KOPT-K1 (cell line): ENCODE results near the gene CDH23.
"Not testable (repeated sequence)": the region's sequence is repeated elsewhere in the genome, so short reads cannot be mapped to it uniquely, and the experiment has no call there.

Experiments
- H3K27ac ChIP-seq: fragments of 200-600 bp; sonication (generic); 2 replicates; pipeline ENCODE4 v1.5.1; 2016; ENCODE audit warnings: antibody characterized with exemption, mild to moderate bottlenecking, low read depth, low read length; ENCODE audit not compliant: poor library complexity, severe bottlenecking
- H3K36me3 ChIP-seq: fragments of 200-600 bp; sonication (generic); 2 replicates; pipeline ENCODE4 v1.5.1; 2017; ENCODE audit warnings: antibody characterized with exemption, mild to moderate bottlenecking, low read length, moderate library complexity; ENCODE audit not compliant: insufficient read depth
- H3K9me3 ChIP-seq: fragments of 200-600 bp; sonication (generic); 2 replicates; pipeline ENCODE4 v1.5.1; 2017; ENCODE audit warnings: antibody characterized with exemption, low read length, mild to moderate bottlenecking; ENCODE audit not compliant: insufficient read depth, poor library complexity, severe bottlenecking

The CDH23 gene

DNA sequence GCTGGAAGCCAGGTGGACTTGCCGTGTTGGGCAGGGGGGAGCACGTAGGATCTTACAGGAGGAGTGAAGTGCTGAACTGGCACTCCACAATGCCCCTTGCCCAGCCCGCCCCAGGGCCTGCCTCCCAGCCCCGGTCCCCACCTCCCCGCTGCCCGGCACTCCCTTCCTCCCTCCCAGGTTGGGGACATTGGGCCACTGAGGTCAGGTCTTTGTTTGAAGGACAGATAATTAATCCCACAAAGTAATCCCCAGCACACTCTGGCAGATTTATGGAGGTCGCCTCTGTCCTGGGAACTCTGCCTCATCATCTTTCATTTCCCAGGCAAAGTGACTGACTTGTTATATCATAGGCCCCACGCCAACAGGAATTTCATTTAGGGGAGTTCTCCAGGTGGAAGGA is 200.0 kb downstream of the CDH23 start:
- no peak overlapping the region for H3K27ac ChIP-seq
- no peaks in the 10 kb centered on the region for H3K36me3 ChIP-seq
- no peaks in the 10 kb centered on the region for H3K9me3 ChIP-seq

GRCh38 chr10:71597821-71598498 is 201.2 kb downstream of the CDH23 start:
- no peak overlapping the region for H3K27ac ChIP-seq
- H3K9me3 ChIP-seq: no peaks in the 10 kb centered on the region
- H3K36me3 ChIP-seq: no peaks in the 10 kb centered on the region

DNA sequence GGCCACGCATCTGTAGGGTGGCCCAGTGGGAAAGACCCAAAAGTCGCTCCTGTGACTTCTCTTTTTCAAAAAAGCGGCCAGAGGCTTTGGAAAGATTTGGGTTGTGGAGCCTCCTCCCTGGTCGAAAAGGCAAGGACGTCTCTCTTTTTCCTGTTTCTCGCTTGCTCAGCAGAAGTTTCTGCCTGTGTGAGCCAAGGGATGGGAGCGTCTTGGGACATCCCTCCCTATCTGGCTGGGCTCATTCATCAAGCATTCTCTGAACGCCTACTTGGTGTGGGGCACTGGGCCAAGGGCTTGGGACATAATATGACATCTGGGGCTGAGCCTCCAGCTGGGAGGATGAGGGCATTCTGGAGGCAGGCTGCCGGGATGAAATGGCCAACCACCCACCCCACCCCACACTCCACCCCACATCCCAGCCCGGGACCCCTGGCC is 201.9 kb downstream of the CDH23 start:
- no peaks in the 10 kb centered on the region for H3K36me3 ChIP-seq
- no peaks in the 10 kb centered on the region for H3K9me3 ChIP-seq
- no peak overlapping the region for H3K27ac ChIP-seq

DNA sequence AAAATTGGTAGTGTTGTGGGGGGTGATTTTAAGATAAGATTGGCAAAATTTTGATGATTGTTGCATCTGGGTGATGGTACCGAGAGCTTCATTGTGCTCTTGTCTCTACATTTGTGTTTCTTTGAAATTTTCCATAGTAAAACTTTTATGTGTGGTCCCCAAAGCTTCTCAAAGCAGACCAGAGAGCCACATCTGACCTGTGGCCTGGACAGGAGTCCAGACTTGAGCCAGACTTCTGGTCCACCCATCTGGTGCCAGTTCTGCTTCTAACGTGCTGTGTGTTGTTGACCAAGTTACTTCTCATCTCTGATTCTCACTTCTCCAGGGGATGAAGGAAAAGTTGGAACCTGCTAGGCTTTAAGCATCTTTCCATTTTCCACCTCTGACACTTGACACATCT is 202.8 kb downstream of the CDH23 start:
- Histone ChIP-seq H3K9me3 (no peaks in the 10 kb centered on the region), H3K27ac (no peak overlapping the region)

DNA sequence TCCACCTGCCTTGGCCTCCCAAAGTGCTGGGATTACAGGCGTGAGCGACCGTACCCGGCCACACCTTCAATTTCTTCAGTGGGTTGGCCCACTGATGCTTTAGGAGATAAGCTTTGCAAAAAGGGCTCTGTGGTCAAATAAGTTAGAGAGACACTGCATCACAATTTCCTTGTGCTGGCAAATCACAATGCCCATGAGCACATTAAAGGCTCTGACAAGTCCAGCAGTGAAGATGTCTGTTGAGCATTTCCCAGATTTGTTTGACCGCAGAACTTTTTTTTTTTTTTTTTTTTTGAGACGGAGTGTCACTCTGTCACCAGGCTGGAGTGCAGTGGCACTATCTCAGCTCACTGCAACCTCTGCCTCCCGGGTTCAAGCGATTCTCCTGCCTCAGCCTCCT is 203.5 kb downstream of the CDH23 start:
- not testable (repeated sequence) for H3K36me3 ChIP-seq, H3K27ac ChIP-seq, H3K9me3 ChIP-seq

More for the DNA sequence above, 202.8 kb downstream of the CDH23 start:
- no peaks in the 10 kb centered on the region for H3K36me3 ChIP-seq

DNA sequence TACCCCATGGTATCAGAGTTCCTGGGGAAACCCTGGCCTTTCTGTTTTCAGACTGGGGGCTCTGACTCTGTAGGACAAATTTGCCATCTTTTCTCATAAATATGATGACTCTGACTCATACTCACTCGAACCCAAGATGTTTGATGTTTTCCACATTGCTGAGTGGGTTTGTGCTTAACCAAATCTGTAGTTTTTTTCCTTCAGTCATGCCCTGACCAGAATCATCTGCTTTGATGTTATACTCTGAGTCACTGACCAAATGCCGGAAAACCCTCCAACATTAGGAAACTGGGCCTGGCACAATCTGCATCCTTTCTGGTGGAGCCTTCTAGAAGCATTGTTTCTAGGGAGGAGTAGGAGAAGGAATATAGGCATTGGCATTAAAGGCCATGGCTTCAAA is 204.1 kb downstream of the CDH23 start:
- H3K27ac ChIP-seq: no peak overlapping the region
- no peaks in the 10 kb centered on the region for H3K36me3 ChIP-seq
- H3K9me3 ChIP-seq: no peaks in the 10 kb centered on the region

GRCh38 chr10:71601273-71601672 is 204.6 kb downstream of the CDH23 start:
- H3K27ac ChIP-seq: no peak overlapping the region
- H3K36me3 ChIP-seq: no peaks in the 10 kb centered on the region
- no peaks in the 10 kb centered on the region for H3K9me3 ChIP-seq

- no peak overlapping the region for H3K27ac ChIP-seq
Observed at GRCh38 chr10:71603150-71603549, 206.4 kb downstream of the CDH23 start.

DNA sequence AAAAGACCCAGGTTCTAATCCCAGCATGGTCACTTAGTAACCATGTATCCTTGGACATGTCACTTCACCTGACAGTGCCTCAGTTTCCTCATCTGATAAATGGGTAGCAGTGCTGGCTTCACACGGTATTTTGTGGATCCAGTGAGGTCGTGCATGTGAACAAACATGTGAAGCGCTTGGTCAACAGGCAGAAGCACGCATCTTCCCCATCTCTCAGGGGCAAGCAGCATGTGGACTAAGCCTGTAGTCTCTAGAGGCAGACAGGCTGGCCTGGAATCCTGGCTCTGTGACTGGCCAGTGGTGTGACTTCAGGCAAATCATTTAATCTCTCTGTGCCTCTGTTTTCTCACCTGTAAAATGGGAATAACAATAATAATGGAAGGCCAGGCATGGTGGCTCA is 207.0 kb downstream of the CDH23 start:
- H3K27ac ChIP-seq: no peak overlapping the region
- no peaks in the 10 kb centered on the region for H3K9me3 ChIP-seq
- no peaks in the 10 kb centered on the region for H3K36me3 ChIP-seq

More at GRCh38 chr10:71603150-71603549, 206.4 kb downstream of the CDH23 start:
- Histone ChIP-seq H3K36me3 (no peaks in the 10 kb centered on the region), H3K9me3 (no peaks in the 10 kb centered on the region)

- Histone ChIP-seq H3K27ac (no peak overlapping the region), H3K36me3 (no peaks in the 10 kb centered on the region), H3K9me3 (no peaks in the 10 kb centered on the region)
Observed at GRCh38 chr10:71604324-71605018, 207.8 kb downstream of the CDH23 start.

- Histone ChIP-seq H3K36me3 (no peaks in the 10 kb centered on the region), H3K27ac (no peak overlapping the region), H3K9me3 (no peaks in the 10 kb centered on the region)
Observed at GRCh38 chr10:71605263-71605962, 208.7 kb downstream of the CDH23 start.

- Histone ChIP-seq H3K9me3 (no peaks in the 10 kb centered on the region), H3K27ac (no peak overlapping the region), H3K36me3 (no peaks in the 10 kb centered on the region)
Observed at GRCh38 chr10:71606257-71607081, 209.7 kb downstream of the CDH23 start.

- Histone ChIP-seq H3K36me3 (no peaks in the 10 kb centered on the region), H3K27ac (no peak overlapping the region), H3K9me3 (no peaks in the 10 kb centered on the region)
Observed at GRCh38 chr10:71607082-71607443, 210.3 kb downstream of the CDH23 start.

DNA sequence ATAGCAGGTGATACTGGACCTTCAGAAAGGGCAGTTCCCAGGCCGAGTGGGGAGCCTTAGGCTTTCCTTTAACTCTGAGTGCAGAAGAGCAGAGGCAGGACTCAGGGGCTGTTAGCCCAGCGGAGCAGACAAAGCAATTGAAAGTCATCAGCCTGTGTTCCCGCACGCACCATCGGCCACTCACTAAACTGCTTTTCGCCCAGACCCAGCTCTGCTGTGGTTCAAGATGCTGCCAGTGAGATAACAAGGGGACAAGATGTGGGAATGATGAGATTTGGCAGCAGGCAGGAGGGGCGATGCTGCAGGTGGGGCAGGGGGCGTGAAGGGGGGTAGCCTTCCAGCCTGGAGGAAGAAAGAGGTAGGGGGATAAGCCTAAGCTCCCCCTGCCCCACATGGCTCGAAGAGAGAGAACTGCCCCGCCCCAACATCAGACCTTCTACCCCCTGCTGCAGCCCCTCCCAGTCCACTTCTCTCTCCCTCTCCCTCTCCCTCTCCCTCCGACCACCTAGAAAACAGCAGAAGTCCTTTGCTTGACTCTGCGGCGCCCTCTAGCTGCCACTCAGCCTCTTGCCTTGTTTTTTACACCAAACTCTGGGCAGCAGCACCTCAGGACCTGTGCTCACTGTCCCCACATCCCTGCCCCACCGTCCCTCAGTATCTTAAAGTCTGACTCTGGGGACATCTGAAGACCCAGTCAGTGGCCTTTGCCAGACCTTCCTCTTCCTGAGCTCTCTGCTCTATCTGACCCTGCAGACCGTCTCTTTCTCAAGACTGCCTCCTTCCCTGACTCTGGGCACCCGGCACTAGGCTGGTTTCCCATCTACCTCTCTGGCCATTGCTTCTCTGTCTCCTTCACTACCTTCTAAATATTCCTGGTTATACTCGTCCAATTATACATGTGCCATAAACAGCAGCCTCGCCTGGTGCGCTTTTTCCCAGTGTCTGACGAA is 212.4 kb downstream of the CDH23 start:
- Histone ChIP-seq H3K27ac (no peak overlapping the region), H3K9me3 (no peaks in the 10 kb centered on the region), H3K36me3 (no peaks in the 10 kb centered on the region)
